SKM-1 treated with dmso at 0.1 percent for 144 hours (cell line): ENCODE data around the gene FAM200B.

Experiments used
- DNase-seq: peaks from one replicate; lab custom pipeline; 2025; ENCODE audit not compliant: unreplicated experiment; lab: John Stamatoyannopoulos, UW

Gene FAM200B

GRCh38 chr4:15681372-15682241 lies at the start of gene FAM200B:
FAM200B (plus strand) TSS chr4:15681827; CDS start chr4:15686978, 5,151 bp downstream.
- peak; percentile 97 for DNase-seq

GRCh38 chr4:15636818-15637217 lies 44.8 kb upstream of the FAM200B start:
- DNase-seq, result no peak

- DNase-seq, result no peak
These were observed 43.2 kb upstream of the FAM200B start for GRCh38 chr4:15638418-15638817.

- DNase-seq, result no peak
These were observed 33.0 kb upstream of the FAM200B start for GRCh38 chr4:15648600-15648999.

- DNase-seq, result peak; percentile 29
These were observed 31.6 kb upstream of the FAM200B start for GRCh38 chr4:15649914-15650545.

- DNase-seq, result no peak
These were observed 30.0 kb upstream of the FAM200B start for GRCh38 chr4:15651676-15652075.

GRCh38 chr4:15652191-15652590 lies 29.4 kb upstream of the FAM200B start:
- DNase-seq, result no peak

- no peak for DNase-seq
These were observed 28.8 kb upstream of the FAM200B start for GRCh38 chr4:15652841-15653240.

GRCh38 chr4:15653420-15653819 lies 28.2 kb upstream of the FAM200B start:
- no peak for DNase-seq

- peak; percentile 18 for DNase-seq
These were observed 27.6 kb upstream of the FAM200B start for GRCh38 chr4:15653864-15654592.

- no peak for DNase-seq
These were observed 26.9 kb upstream of the FAM200B start for GRCh38 chr4:15654593-15655222.

- peak; percentile 75 for DNase-seq
These were observed 26.2 kb upstream of the FAM200B start, which contains the start of gene FBXL5 for GRCh38 chr4:15655223-15656037. FBXL5 (minus strand) TSS chr4:15655357; CDS start chr4:15655287, 70 bp downstream.

- no peak for DNase-seq
These were observed 25.6 kb upstream of the FAM200B start for GRCh38 chr4:15656038-15656470.

GRCh38 chr4:15657366-15657765 lies 24.3 kb upstream of the FAM200B start:
- no peak for DNase-seq

- DNase-seq, result no peak
These were observed 23.4 kb upstream of the FAM200B start for GRCh38 chr4:15658136-15658770.

GRCh38 chr4:15658781-15659180 lies 22.8 kb upstream of the FAM200B start:
- no peak for DNase-seq

GRCh38 chr4:15659768-15660570 lies 21.7 kb upstream of the FAM200B start:
- DNase-seq, result peak; percentile 92

- peak; percentile 88 for DNase-seq
These were observed 15.8 kb upstream of the FAM200B start for GRCh38 chr4:15665753-15666365.
